Measurements from ENCODE around the gene COL5A1.
"Not testable (repeated sequence)": the region's sequence is repeated elsewhere in the genome, so short reads cannot be mapped to it uniquely, and the experiment has no call there.

The COL5A1 gene

GRCh38 chr9:134640506-134641172 is 964 bp upstream of the COL5A1 start:
- DNase-seq (ENCODE audit: low spot score), result no peak

DNA sequence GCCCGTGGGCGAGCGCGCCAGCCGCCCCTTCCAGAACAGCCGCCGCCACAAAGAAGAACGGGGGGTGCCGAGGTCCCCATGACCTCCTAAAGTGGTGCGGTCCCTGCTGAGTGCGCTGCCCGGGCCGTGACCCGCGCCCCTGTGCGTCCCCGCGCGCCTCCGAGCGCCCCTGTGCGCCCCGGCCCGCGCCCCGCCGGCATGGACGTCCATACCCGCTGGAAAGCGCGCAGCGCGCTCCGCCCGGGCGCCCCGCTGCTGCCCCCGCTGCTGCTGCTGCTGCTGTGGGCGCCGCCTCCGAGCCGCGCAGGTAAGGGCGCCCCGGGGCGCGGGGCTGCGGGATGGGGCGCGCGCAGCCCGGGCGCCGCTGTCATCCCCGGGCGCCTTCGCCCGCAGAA is 384 bp downstream of the COL5A1 start:
- no peak for DNase-seq (ENCODE audit: low spot score)

GRCh38 chr9:134642385-134643181 is 980 bp downstream of the COL5A1 start:
- no peak for DNase-seq (ENCODE audit: low spot score)

DNA sequence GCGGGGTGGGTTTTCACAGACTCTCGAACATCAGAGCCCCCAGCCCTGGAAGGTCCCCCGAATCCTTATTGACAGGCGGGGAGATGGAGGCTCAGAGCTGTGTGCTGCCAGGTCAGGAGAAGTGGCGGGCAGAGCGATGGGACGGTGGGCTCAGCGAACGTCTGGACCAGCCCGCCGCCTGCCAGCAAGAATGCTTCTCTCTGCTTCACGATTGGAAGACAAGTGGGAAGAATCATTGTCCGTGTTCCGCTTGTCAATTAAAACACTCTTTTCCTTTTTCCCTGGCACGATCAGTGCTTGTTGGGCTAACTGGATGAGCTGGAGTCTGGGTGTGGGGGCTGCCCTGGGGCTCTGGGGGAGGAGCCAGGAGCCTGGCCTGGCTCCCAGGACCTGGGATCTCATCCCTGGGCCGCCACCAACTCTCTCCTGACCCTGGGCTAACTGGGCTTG is 1.6 kb downstream of the COL5A1 start:
- DNase-seq (ENCODE audit: low spot score), result no peak

GRCh38 chr9:134644401-134644724 is 2.8 kb downstream of the COL5A1 start:
- not testable (repeated sequence) for DNase-seq (ENCODE audit: low spot score)

DNA sequence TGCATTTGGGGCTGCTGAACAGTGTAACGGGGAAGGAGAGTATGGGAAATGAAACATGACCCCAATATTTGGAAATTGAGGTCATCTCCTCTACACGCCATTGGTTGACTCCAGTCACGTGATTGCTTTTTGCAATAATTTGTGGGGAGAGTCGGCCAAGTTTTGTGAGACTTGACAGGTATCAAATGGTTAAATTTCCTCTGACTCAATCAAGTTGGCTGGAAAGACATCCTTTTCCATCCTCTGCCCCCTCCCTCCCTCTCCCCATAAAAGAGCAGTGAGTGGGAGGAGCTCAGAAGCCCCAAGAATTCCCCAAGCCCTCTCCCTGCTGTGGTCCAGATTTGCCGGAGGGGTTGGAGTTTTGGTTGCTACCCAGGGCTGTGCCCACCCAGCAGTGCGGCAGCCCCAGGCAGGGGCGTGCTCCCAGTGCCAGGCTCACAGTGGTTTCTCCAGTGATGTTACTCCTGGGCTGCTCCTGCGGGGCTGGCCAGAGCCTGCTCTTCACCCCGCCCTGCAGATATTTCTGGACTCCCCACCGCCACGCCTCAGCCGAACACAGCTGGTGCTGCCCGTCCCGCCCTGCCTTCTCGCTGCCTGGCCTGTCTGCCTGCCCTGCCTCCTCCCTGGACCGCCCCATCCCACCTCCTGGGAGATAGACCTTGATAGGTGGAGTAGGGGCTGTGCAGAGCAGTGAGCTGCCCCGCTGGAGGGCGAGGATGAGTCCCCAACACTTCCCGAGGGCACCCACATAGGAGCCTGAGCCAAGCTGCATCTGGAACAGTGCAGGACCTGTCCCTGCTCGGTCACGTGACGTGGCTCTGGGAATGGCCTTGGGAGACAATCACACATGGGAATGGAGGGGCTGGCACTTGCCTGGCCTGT is 3.4 kb downstream of the COL5A1 start:
- no peak for DNase-seq (ENCODE audit: low spot score)

- DNase-seq (ENCODE audit: low spot score), result no peak
Measured at GRCh38 chr9:134645607-134646365, 4.2 kb downstream of the COL5A1 start.

- DNase-seq (ENCODE audit: low spot score), result no peak
Measured at GRCh38 chr9:134647359-134648080, 5.9 kb downstream of the COL5A1 start.

DNA sequence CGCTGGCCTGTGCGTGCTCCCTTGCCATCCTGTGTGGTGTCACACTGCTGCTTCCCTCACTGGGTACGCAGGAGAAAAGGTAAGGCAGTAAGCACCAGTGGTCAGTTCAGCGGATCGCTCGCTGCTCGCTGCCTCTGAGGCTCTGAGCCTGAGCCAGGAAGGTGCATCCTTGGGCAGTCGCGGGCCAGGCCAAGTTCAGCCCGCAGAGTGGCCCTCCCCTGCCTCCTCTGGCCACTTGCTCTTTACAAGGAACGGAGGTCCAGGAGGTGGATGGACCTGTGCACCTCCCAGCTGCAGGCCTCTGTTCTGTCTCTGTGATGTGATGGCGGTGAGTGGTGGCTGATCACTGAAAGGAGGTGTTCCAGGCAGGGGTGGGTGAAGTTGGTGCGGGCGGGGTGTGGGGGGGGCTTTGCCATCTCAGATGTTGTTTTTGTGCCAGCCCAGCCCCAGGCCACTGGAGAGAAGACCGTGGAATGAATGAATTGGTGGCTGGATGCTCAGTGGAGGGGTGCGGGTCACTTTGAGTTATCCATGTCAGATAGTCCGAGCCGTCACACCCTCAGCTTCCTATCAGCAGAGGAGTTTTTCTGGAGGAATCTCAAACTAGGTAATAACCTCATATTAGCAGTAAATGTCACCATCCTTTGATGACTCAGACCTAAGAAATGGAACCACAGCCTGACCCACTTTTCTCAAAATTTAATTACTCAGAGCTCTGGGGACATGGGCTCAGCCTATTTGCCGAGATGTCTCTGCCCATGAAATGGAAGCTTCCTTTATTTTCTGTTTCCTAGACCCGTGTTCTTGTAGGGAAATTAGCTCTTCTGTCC is 7.3 kb downstream of the COL5A1 start:
- no peak for DNase-seq (ENCODE audit: low spot score)

DNA sequence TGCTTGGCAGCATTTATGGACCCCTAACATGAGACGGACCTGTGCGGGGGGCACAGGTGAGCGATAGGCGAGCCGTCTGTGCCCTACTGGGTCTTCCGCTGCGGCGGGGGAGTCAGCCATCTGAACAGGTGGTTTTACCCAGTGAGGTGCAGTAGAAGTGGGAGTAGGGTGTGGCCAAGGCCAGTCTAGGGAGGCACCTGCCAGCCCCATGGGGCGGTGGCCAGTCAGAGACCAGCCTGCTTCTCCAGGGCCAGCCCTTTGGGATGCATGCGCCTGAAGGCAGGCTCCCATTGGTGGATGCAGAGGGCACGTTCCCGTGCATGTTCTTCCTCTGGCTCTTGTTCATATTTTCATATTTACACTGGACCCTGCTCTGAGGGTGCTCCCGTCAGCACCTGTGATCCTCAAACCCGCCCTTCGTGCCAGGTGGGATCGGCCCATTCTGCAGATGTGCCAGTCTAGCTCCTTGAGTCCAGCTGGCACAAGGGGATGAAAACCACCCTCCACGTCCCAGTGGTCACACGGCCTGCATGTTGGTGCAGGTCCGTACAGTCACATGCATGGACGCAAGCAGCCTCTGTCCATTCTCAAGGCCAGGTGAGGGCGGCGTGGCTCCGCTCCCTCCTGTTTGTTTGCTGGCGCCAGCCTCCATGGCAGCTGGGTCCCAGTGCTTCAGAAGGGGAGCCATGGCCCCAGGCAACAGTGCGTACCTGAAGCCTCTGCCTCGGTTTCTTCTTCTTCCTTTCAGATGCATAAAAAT is 9.0 kb downstream of the COL5A1 start:
- no peak for DNase-seq (ENCODE audit: low spot score)

DNA sequence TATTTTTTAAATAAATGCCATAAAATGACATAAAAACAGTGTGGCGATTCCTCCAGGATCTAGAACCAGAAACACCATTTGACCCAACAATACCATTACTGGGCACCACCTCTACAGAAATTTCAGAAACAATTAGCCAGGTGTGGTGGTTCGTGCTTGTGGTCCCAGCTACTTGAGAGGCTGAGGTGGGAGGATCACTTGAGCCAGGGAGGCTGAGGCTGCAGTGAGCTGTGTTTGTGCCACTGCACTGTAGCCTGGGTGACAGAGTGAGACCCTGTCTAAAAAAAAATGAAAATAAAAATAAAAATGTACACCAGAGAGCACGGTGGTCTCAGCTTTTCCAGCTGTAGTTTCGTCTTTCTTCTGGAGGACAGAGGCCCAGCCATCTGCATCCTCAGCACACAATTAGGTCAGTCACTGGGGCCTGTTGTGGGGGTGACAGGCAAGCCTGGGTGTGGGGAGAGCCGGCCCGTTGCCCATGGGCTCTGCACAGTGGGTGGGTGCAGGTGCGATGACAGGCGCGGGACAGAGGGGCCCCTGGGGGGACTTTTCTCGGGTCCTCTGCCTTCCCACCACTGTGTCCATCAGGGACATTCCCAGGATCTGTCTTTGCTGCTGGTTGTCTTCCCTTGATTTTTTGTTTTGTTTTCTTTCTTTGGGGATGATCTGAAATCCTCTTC is 9.8 kb downstream of the COL5A1 start:
- DNase-seq (ENCODE audit: low spot score), result no peak

DNA sequence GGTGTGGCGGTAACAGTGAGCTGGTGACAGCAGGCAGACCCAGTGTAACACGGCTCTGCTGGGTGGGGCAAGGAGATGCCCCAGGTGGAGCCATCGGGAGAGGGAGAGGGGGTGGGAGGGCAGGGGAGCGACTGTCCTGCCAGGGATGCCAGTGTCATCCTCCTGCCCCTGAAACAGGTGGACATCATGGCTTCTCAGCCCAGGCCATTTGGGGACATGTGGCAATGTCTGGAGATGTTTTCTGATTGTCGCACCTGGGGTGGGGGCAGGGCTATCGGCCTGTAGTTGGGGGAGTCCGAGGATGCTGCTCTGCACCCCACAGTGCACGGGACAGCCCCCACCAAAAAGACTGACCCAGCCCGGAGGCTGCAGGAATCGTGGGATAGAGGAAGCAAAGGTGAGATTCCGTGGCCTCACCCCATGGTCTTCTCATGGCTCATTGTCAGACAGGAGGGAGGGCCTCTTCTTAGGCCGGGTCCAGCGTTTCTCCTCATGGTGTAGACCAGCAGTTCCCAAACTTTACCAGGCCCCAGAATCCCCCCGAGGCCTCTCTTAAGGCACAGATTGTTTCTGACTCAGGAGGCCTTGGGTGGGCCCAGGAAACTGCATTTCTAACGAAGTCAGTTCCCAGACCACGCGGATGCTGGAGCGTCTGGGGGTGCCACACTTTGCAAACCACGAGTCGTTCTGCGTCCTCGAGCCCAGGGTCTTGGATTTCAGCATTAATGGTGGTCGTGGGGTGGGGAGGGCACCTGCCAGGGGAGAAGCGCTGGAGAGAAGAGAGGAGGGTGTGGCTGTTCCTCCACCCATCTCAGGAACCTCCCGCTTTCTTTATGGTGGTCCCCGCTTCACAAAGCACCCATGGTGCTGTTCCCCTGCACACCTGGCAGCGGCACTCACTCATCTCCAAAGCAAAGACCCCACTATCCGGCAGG is 11.0 kb downstream of the COL5A1 start:
- DNase-seq (ENCODE audit: low spot score), result no peak

GRCh38 chr9:134653259-134654009 is 11.8 kb downstream of the COL5A1 start:
- no peak for DNase-seq (ENCODE audit: low spot score)

GRCh38 chr9:134655101-134655500 is 13.5 kb downstream of the COL5A1 start:
- no peak for DNase-seq (ENCODE audit: low spot score)

DNA sequence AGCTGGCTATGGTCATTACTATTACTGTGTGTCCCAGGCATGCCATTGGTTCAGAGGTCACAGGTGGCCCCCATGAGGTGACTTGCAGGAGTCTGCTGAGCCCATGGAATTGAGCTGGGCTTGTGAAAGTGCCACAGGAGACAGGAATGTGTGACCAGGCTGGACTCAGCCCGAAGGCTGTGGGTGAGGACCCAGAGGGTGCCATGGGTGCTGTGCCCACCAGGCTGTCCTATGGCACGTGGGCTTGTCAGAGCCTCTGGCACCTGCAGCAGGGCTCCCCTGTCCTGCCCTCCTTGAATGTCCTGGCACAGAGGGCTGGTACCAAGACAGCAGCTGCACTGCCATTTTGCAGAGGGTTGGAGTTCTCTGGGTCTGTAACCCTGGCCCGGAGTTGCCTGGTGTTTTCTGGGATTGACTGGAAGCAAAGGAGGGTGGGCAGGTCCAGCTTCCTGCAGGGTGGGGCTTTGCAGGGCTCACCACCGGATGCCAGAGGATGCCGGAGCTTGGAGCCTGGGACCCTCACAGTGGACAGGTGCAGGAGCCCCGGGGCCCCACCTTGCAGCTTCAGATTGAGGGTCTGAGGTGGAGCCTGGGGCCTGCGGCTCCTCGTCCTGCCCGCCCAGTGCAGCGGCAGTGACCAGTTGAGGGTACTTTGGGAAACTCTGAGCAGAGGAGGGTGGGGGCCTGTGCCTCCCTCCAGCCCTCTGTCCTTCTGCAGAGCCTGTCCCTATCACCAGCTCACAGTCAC is 14.2 kb downstream of the COL5A1 start:
- no peak for DNase-seq (ENCODE audit: low spot score)

GRCh38 chr9:134656334-134657006 is 14.9 kb downstream of the COL5A1 start:
- DNase-seq (ENCODE audit: low spot score), result no peak
